ENCODE measurements around the gene PALLD.

GRCh38 chr4:168666531-168666930, 169.7 kb downstream of the PALLD start:
- TF ChIP-seq EZH2 (optimal IDR thresholded peaks at IDR 0.05; ENCODE audit: low read depth, low read length), result no peak
- no peak for TF ChIP-seq CTCF (IDR thresholded peaks at IDR 0.05; ENCODE audit: low read length)
- no peak for TF ChIP-seq EZH2phosphoT487 (IDR thresholded peaks at IDR 0.05; ENCODE audit: low read length)
